Effector CD4-positive, alpha-beta T cell (primary cell): Measurements from ENCODE around the gene TMEM209.
"Not testable (repeated sequence)": the region's sequence is repeated elsewhere in the genome, so short reads cannot be mapped to it uniquely, and the experiment has no call there.

Source experiments
- DNase-seq: peaks from one replicate; pipeline ENCODE4 v3.0.0-alpha.2; 2020
- total RNA-seq: gene quantifications from one replicate; lab custom pipeline; 2026; lab: John Stamatoyannopoulos, UW

Gene TMEM209
- 24.4 reads per million, percentile 51 among the genes with 10 or more reads in this experiment for total RNA-seq

DNA sequence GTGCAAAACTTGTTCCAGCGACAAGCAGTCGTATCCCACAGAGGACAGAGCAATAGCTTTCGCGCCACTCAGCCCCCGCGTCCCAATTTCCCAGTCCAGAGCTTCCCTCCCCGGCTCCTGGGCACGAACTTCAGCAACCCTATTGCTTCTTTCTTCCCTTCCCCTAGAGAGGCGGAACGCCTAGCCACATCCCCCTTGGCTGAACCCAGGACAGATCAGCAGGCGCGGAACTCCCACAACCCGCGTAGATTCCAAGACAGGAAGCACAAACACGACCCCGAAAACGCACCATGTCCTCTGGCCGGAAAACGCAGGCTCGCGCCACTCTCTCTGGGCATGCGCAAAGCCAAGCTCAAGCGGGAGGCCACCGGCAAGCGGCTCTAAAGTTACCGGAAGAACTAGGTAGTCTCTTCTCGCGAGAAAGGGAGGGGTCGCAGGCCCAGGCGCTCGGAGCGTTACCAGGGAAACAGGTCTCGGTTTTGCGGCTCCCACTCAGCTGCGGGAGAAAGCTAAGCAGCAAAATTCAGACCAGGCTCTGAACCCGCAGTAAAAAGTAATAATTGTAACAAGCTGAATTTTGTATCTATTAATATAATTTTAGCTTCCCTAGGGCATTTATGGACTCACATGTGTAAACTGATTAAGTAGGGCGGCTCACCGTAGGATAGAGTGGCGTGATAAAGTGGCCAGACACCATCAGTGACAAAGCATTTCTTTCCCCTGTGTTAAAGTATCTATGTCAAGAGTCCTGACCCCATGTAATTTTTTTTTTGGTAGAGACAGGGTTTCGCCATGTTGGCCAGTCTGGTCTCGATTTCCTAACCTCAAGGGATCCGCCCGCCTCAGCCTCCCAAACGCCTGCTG is at the start of gene TMEM209:
TSS of gene TMEM209 (minus strand) at position 323 of the 864 bp plus-strand sequence. CDS start at position 292, 31 bp downstream.
- peak; percentile 91 for DNase-seq

DNA sequence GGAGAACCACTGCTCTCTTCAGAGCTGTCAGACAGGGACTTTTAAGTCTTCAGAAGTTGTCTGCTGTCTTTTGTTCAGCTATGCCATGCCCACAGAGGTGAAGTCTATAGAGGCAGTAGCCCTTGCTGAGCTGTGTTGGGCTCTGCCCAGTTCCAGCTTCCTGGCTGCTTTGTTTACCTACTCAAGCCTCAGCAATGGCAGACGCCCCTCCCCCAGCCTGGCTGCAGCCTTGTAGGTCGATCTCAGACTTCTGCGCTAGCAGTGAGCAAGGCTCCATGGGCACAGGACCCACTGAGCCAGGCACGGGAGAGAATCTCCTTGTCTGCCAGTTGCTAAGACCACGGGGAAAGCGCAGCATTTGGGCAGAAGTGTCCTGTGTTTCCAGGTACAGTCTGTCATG is 49.3 kb upstream of the TMEM209 start:
- no peak for DNase-seq

DNA sequence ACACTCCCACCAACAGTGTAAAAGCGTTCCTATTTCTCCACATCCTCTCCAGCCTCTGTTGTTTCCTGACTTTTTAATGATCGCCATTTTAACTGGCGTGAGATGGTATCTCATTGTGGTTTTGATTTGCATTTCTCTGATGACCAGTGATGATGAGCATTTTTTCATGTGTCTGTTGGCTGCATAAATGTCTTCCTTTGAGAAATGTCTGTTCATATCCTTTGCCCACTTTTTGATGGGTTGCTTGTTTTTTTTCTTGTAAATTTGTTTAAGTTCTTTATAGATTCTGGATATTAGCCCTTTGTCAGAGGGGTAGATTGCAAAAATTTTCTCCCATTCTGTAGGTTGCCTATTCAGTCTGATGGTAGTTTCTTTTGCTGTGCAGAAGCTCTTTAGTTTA is 44.4 kb upstream of the TMEM209 start:
- not testable (repeated sequence) for DNase-seq

DNA sequence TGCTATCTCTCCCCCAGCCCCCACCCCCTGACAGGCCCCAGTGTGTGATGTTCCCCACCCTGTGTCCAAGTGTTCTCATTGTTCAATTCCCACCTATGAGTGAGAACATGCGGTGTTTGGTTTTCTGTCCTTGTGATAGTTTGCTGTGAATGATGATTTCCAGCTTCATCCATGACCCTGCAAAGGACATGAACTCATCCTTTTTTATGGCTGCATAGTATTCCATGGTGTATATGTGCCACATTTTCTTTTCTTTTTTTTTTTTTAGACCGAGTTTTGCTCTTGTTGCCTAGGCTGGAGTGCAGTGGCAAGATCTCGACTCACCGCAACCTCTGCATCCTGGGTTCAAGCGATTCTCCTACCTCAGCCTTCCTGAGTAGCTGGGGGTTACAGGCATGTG is 43.6 kb upstream of the TMEM209 start:
- DNase-seq: not testable (repeated sequence)

DNA sequence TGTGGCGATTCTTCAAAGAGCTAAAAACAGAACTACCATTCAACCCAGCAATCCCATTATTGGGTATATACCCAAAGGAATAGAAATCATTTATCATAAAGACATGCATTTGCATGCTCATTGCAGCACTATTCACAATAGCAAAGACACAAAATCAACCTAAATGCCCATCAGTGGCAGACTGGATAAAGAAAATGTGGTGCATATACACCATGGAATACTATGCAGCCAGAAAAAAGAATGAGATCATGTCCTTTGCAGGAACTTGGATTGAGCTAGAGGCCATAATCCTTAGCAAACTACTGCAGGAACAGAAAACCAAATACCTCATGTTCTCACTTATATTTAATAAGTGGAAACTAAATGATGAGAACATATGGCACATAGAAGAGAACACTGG is 41.3 kb upstream of the TMEM209 start:
- DNase-seq: not testable (repeated sequence)

DNA sequence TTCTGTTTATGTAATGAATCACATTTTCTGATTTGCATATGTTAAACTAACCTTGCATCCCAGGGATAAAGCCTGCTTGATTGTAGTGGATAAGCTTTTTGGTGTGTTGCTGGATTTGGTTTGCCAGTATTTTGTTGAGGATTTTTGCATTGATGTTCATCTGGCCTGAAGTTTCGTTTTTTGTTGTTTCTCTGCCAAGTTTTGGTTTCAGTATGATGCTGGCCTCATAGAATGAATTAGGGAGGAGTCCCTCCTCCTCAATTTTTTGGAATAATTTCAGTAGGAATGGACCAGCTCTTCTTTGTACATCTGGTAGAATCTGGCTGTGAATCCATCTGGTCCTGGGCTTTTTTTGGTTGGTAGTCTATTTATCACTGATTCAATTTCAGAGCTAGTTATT is 38.3 kb upstream of the TMEM209 start:
- not testable (repeated sequence) for DNase-seq

DNA sequence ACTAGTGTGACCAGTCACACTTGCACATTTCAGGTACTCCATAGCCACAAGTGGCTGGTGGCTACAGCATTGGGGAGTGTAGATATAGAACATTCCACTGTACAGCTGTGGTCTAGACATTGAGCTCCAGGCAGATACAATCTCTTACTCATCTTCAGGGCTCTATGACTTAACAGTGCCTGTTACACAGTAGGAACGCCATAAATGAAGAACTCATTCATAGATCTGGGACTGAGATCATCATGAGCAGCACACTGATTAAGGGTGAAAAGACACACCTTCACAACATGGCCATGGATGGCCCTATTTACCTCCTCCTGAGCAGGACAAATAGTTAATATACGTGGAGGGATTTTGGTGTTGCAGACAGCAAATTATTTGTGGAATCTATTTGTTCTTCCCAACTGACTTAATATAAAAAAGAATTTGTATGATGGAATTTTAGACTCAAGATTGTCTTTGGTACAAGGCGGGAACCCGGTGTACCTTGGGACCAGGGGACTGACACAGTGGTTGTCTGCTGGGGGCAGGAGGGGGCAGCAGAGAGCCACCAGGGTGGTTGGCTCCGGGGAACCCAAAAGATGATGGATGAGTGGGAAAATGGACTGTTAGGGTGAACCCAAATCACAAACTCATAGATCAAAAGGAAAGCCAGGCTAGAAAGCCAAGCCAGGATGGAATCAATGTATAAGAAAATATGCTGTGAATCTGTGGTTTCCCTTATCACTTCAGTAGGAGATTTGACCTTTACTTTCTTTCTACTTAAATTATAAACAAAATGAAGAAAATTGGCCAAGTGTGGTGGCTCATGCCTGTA is 37.2 kb upstream of the TMEM209 start:
- DNase-seq: peak; percentile 29

DNA sequence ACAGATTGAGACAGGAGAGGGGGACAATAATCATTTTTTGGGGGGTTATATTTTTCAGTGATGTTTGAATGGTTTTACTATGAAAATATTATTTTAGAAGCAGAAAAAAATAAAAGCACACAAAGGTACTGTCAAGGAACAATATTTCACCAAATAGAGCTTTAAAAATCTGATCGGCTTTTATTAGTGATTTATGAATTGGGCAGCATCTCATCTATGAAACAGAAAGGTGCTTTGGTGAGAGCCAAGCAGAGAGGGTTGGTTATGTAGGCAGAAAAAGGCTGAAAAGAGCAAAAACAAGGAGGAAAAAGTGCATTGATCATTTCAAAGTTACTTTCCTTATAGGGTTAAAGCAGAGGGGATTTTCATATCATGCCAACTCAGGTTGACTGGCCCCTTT is 35.0 kb upstream of the TMEM209 start:
- no peak for DNase-seq

DNA sequence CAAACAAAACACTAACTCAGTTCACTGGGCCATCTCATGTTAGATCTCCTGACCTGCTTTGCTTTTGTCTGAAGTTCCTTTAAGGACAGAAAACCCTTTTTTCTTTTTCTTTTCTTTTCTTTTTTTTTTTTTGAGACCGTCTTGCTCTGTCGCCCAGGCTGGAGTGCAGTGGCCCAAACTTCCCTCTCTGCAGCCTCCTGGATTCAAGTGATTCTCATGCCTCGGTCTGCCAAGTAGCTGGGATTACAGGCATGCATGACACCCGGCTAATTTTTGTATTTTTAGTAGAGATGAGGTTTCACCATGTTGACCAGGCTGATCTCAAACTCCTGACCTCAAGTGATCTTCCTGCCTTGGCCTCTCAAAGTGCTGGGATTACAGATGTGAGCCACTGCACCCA is 31.2 kb upstream of the TMEM209 start:
- DNase-seq: not testable (repeated sequence)

DNA sequence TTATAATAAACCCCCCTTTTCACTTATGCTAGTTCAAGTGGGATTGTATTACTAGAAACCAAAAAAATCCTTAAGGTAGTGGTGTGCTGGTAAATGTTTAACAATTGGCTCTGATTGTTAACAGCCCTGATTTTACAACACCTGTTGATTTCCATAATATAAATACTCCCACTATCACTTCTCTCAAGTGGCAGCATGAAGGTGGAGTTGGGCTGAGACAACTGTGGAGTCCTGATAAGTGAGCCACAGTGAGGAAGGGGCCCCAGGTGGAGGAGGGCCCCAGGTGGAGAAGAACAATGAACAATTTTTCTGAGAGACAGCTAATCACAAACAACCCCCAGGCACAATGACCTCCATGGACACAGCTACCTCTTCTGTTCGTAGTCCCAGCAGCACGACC is 28.9 kb upstream of the TMEM209 start:
- no peak for DNase-seq

DNA sequence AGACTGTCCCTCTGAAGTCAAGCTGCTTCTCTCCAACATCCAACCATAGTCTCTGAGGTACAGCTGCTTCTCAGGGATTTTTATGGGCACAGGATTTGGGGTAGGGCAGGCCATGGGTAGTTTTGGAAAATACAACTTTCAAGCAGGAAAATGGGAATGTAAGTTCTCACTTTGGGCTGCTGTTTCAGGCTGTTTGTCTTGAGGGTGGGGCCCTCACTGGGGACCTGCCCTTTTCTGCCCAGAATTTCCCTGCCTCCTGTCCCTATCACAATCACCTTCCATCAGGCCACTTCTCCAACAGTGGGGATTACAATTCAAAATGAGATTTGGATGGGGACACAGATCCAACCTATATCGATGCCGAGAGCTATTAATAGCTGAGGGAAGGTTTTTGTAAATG is 27.0 kb upstream of the TMEM209 start:
- DNase-seq: no peak

DNA sequence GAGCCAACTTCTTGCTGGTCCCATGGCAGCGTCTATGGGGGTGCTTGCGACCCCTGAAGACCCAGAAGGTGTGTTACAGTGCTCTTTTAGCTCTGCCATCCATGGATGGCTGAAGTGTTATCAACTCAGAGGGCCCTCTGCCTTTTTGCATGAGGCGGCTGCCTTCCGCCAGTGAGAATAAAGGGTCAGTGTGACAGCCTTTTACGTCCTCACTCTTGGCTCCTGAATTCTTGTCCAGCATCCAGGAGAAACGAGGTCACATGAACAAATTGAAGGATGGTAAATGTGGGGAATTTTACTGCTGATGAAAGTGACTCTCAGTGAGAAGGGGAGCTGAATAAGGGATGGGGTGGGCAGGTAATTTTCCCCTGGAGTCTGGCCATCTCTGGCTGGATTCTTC is 26.6 kb upstream of the TMEM209 start:
- DNase-seq: no peak

DNA sequence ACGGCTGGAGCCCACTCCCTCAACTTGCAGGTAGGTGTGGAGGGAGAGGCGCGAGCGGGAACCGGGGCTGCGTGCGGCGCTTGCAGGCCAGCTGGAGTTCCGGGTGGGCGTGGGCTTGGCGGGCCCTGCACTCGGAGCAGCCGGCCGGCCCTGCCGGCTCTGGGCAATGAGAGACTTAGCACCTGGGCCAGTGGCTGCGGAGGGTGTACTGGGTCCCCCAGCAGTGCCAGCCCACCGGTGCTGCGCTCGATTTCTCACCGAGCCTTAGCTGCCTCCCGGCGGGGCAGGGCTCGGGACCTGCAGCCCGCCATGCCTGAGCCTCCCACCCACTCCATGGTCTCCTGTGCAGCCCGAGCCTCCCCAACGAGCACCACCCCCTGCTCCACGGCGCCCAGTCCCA is 24.8 kb upstream of the TMEM209 start:
- not testable (repeated sequence) for DNase-seq

DNA sequence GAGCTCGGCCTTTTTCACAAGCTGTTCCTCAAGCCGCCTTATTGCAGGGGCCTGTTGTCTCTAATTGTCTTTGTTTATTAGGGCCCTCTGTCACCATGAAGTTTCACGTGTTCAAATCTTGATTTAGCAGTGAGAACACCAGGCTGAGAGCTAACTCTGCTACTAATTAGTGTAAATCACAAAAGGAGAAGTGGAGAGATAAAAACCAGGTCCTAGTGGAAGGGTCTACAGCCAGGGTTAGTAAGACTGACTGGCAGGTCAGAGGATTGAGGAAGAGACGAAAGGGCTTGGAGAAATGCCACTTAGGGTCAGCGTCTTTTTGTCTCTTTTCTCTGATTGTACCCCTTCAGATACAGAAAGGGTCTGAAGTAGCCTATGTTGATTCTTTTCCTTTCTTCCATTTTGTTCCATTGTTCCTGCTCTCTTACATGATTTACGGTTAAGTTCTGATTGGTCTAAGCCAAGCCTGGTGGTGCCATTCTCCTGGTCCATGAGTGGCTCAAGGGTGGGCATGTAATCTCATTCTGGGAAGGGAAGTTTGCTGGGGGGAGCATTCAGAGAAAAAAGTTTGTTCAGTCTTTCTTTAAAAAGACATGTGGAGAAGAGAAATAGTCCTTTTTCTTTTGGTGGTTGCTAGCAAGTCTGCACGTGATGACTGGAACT is 23.8 kb upstream of the TMEM209 start:
- DNase-seq: no peak

DNA sequence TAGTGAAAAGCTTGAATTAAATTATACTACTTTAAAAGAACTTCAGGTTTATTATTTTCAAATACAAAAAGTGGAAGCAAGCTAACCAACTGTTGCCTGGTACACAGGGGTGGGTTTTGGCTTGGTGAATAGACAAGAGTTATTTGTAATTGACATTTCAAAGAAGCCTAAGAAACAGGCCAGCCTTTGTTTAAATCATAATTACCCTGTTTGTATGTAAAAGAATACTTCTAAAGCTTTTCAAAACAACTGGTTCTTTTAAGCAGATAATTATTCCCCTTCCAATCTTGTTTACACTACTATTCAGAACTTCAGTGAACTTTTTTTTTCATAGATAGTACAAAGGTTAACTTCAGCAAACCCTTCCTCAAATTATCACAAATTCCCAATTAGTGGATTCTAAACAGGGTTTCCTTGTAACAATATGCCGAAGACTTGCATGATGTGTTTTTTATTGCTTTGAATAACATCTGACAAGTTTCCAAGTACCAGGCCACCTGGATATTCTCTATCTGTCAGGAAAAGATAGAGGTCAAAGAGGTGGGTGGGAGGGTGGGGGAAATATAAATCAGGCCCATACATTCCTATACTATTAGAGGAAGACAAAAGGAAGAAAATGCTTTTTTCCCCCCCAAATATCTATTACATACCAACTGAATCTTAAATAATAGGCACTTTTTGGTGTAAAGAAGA is 22.8 kb upstream of the TMEM209 start:
- DNase-seq: no peak

DNA sequence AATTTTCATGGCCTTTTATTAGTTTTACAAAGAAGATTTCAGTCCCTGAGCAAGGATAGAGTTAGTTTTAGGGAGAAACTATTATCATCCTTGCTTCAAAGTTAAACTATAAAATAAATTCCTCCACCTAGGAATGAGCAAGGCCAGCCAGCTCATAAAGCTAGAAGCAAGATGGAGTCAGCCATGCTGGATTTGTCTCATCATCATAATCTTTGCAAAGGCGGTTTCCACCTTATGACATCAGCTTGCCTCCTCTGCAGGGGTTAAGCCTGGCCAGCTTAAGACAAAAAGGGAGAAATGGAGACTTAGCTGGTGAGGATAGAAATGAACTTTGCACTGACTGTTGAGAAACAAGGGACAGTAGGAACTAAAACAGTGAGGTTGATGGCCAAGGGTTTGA is 21.1 kb upstream of the TMEM209 start:
- no peak for DNase-seq

DNA sequence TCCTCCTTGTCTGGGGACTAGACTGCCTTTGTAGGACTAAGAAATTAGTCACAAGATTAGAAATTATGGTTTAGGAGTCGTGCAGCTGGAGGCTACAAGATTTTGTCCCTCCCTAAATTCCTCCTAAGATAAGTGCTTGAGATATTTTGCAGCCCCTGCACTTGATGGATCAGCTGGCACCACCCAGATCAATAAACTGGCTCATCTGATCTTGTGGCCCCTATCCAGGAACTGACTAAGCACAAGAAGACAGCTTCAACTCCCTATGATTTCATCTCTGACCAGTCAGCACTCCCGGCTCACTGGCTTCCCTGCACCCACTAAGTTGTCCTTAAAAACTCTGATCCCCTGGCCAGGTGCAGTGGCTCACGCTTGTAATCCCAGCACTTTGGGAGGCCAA is 19.7 kb upstream of the TMEM209 start:
- DNase-seq: not testable (repeated sequence)

DNA sequence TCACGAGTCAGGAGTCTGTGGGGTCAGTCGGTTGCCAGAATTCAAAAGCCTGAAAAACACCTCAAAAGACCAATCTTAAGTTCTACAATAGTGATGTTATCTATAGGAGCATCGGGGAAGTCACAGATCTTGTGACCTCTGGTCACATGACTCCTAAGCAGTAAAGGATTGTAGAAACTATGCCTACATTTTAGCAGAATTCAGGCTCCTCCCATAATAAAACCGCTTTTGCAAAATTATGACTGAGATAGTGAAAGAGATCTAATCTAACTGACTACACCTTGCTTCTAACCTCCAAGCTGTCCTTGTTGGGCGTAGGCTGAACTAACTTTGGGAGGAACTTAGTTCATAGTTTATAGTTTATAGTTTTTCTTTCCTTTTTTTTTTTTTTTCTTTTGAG is 19.0 kb upstream of the TMEM209 start:
- DNase-seq: no peak

DNA sequence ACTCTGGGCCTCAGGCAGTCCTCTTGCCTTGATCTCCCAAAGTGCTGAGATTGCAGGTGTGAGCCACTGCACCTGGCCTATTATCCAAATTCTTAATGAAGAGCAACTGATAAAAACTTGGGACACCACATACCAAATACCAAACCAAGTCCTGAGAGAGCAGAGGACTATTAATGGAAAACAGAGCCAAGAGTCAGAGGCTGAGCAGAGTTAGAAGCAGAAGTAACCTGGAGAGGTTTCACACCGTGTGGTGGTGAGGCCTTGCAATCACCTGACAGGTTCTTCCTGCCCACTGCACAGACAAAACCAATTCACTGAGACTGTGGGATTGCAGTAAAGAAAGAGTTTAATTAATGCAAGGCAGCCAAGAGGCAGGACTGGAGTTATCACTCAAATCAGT is 18.4 kb upstream of the TMEM209 start:
- no peak for DNase-seq

DNA sequence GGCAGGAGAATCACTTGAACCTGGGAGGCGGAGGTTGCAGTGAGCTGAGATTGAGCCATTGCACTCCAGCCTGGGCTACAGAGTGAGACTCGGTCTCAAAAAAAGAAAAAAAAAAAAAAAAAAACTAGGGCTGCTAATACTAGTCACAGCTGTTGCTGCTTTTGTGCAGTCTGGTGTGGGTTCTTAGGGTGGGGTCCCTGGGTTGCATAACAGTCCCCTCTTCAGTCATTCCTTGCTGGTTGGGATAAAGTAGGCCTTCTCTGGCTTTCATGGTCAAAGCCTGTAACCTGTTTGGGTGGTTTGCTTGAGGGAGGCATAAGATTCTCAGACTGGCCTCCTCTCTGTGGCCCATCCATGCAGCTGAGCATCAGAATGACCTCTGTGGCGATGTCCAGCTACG is 16.5 kb upstream of the TMEM209 start:
- no peak for DNase-seq

DNA sequence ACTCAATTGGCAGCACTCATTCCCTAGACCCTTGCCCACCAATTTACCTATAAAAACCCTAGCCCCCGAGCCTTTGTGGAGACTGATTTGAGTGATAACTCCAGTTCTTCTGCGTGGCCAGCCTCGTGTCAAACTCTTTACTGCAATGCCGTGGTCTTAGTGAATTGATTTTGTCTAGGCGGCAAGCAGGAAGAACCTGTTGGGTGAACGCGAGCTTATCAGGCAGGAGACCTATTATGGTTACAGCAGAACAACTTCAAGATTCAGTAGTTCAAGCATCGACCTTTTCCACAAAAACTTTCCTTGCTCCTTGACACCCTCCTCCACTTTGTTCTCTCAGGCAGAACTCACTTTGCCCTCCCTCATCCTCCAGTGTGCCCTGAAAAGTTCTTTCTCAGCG is 14.7 kb upstream of the TMEM209 start:
- DNase-seq: no peak

DNA sequence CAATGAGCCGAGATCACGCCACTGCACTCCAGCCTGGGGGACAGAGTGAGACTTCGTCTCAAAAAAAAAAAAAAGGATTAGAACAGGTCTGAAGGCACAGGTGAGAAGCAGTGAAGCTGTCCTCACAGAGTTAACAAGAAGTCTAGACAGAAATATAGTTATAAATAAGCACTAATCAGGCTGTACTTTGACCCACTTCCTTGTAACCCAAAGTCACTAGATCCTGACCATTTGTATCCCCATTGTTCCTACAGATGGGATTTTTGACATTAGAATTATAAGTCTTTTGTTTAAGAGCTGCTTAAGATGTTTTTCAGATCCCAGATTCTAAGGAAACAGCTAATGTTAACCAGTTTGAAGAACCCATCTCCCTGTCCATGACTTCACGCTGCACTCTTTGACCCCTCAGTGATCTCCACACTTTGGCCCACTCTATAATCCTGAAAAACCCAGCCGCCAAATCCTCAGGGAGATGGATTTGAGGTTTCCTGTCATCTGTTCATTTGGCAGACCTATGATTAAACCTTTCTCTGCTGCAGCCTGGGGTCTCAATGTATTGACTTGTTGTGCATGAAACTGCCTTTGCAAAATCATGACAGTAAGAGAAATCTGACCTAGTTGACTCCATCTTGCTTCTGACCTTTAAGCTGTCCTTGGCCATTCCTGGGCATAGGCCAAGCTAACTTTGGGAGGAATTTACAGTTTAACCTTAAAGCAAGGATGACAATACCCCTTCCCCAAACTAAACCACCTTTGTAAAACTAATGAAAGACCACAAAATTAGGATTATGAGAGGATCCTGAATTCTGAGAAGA is 13.8 kb upstream of the TMEM209 start:
- no peak for DNase-seq
